PFSK-1 (cell line): ENCODE measurements around the gene ELL2.

Experiments
- FOXP2 ChIP-seq: optimal IDR thresholded peaks from 2 replicates; pipeline ENCODE3; 2011; ENCODE audit warnings: borderline replicate concordance, control low read depth, inconsistent platforms; ENCODE audit not compliant: insufficient read depth; ENCODE audit errors: extremely low read length, extremely low read depth
- POLR2AphosphoS5 ChIP-seq: IDR thresholded peaks from 2 replicates; pipeline ENCODE4 v1.6.1; 2012; ENCODE audit warnings: low read depth, mild to moderate bottlenecking, control low read depth, low read length, moderate library complexity
- SIN3A ChIP-seq: IDR thresholded peaks from 2 replicates; pipeline ENCODE4 v1.6.1; 2012; ENCODE audit warnings: mild to moderate bottlenecking, low read length, moderate library complexity, borderline replicate concordance; ENCODE audit not compliant: insufficient read depth
- TAF1 ChIP-seq: IDR thresholded peaks from 2 replicates; pipeline ENCODE4 v1.6.1; 2012; ENCODE audit warnings: low read length, control low read depth, borderline replicate concordance; ENCODE audit not compliant: insufficient read depth
- TF ChIP-seq, protein P1 (sequence below), 2 experiments: IDR thresholded peaks; 2 replicates each; pipeline versions ENCODE4 v1.6.1 to v1.8.0; 2011 to 2012; ENCODE audit warnings: low read depth in 2 of 2, low read length in 2 of 2, control low read depth in 1 of 2, inconsistent platforms in 1 of 2, mild to moderate bottlenecking in 1 of 2, moderate library complexity in 1 of 2; ENCODE audit not compliant: insufficient read depth in 1 of 2

ELL2 gene

DNA sequence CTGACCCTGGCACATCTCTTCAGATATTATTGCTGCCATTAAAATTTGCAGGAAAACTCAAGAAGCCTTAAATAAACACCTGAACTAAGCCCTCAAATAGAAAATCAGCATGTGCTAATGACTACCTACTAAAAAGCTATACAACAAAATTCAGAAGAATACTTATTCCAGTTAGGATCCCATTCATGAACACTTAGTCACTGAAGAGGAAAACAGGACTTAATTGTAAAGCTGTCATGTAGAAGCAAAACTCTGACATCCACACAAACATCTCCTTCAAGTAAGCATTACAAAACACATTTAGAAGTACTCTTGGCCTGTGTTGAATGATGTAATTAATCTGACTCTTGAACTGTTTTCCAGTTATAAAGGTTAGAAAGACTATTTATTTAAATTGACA, 19.9 kb downstream of the ELL2 start:
- TF ChIP-seq SIN3A, result no peak
- no peak for TF ChIP-seq FOXP2
- TF ChIP-seq TAF1, result no peak

DNA sequence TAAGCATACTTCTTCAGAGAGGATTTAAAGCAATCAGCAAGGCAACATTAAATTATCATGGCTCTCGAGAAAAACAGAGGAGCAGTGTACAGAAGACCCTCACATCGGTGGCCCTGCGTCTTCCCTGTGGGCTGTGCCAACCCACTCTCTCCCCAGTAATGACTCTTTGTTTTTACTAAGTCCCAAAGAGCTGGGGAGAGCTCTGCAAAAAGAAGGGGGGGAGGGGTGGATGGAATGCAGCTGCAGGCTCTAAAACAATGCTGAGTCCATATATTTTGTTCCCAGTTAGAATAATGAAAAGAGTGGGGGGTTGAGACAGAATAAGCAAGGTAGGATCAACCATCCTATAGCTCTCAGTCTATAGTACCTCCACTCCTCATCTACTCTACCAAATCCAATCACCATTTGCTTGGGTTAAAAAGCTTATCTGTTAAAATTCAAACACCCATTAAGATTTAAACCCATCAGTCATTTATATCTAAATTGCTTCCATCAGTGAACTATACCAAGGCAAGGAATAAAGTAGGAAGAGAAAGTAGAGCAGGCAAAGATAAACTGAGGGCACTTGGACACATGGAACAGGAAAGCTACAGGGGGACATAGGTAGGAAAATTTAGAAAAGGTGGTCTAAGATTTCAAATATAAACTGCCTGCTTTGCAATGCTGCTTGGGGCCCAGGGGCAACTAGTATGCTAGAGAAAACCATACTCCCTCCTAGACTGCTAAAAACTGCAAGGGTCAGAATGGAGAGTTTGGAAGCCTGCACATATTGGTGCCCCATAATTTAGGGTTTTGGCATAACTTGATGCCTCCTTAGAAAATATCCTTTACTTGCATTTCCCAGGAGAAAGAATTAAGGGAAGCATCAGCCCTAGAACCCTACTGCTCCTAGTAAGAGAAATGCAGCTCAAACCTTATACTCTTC, 20.6 kb downstream of the ELL2 start:
- no peak for TF ChIP-seq SIN3A

DNA sequence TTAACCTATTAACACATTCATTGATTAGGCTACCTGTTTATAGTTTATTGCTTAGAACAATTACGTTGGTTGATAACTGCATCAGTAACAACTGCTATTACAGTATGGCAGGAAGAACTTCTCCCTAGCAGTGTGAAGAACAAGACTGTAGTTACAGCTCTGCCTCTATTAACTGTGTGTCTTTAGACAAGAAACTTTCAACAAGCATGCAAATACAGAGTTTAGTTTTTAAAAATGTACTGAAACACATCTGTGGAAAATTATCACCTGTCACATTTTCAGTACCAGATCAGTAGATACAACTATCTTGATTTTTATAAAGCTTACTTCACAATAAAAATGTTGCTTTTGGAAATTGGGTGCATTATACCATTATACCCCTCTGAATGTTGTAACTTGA, 22.2 kb downstream of the ELL2 start:
- TF ChIP-seq TAF1 (no peak), SIN3A (no peak), FOXP2 (no peak), POLR2AphosphoS5 (no peak)
- TF ChIP-seq, protein P1, sequence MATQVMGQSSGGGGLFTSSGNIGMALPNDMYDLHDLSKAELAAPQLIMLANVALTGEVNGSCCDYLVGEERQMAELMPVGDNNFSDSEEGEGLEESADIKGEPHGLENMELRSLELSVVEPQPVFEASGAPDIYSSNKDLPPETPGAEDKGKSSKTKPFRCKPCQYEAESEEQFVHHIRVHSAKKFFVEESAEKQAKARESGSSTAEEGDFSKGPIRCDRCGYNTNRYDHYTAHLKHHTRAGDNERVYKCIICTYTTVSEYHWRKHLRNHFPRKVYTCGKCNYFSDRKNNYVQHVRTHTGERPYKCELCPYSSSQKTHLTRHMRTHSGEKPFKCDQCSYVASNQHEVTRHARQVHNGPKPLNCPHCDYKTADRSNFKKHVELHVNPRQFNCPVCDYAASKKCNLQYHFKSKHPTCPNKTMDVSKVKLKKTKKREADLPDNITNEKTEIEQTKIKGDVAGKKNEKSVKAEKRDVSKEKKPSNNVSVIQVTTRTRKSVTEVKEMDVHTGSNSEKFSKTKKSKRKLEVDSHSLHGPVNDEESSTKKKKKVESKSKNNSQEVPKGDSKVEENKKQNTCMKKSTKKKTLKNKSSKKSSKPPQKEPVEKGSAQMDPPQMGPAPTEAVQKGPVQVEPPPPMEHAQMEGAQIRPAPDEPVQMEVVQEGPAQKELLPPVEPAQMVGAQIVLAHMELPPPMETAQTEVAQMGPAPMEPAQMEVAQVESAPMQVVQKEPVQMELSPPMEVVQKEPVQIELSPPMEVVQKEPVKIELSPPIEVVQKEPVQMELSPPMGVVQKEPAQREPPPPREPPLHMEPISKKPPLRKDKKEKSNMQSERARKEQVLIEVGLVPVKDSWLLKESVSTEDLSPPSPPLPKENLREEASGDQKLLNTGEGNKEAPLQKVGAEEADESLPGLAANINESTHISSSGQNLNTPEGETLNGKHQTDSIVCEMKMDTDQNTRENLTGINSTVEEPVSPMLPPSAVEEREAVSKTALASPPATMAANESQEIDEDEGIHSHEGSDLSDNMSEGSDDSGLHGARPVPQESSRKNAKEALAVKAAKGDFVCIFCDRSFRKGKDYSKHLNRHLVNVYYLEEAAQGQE (IDR thresholded peaks at IDR 0.05; ENCODE audit: insufficient read depth in 1 of 2, low read depth in 2 of 2, low read length in 2 of 2), result no peak

DNA sequence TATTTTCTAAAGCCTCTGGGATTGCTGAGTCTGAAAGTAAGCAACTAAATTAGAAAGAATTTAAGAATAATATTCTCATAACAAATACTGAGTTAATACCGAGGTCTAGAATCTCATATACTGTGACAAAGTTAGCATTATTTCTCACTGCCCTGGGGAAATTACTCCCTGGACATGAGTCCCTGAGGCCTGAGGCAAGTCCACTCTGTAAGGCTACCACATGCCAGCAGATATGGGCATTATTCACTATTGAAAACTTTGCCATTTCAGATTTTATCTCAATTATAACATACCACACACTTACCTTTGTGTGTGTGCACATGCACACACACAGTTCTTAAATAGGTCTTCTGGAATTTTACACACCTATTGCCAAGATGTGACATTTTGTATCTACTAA, 22.9 kb downstream of the ELL2 start:
- TF ChIP-seq, protein P1 (IDR thresholded peaks at IDR 0.05; ENCODE audit: insufficient read depth in 1 of 2, low read depth in 2 of 2, low read length in 2 of 2), result no peak
- TF ChIP-seq SIN3A (no peak), POLR2AphosphoS5 (no peak), FOXP2 (no peak), TAF1 (no peak)

DNA sequence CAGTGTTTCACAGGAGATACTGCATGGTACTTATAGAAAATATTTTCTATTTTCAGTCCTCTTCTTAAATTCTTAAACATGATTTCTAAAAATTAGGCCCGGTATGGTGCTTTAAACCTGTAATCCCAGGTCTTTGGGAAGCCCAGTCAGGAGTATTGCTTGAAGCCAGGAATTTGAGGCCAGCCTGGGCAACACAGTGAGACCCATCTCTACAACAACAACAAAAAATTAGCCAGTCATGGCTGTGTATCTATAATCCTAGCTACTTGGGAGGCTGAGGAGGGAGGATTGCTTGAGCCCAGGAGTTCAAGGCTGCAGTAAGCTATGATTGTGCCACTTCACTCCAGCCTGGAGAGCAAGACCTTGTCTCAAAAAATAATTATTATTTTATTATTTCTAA, 23.3 kb downstream of the ELL2 start:
- TF ChIP-seq SIN3A (no peak), TAF1 (no peak), POLR2AphosphoS5 (no peak), FOXP2 (no peak)
- TF ChIP-seq, protein P1 (IDR thresholded peaks at IDR 0.05; ENCODE audit: insufficient read depth in 1 of 2, low read depth in 2 of 2, low read length in 2 of 2), result no peak

DNA sequence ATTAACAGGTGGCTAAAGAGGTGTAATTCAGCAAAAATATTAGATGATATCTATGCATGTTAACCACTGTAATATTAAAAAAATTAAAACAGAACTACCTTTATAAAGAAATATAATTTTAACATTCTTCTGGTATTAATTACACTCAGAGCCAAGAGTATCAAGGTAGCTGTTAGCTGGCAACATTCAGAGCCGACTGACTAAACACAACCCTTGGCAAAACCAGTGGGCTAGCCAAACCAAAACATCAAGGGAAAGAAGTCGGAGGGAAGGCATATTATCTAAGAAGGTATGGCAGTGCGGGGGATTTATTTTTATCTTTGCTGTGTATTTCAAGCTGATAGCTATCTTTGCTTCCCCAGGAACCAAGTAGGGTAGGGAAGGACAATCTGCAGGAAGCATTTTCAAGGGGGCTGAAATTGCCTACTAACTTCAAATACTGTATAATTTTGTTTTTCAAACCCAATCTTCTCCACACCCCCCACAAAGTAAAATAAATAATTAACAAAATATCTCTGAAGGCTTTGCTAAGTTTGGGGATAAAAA, 24.0 kb downstream of the ELL2 start:
- no peak for TF ChIP-seq FOXP2
- TF ChIP-seq POLR2AphosphoS5, result no peak
- TF ChIP-seq, protein P1 (IDR thresholded peaks at IDR 0.05; ENCODE audit: insufficient read depth in 1 of 2, low read depth in 2 of 2, low read length in 2 of 2), result no peak
- no peak for TF ChIP-seq SIN3A
- no peak for TF ChIP-seq TAF1
